RWPE1 (cell line): Measurements from ENCODE around the gene CATSPER3.

Experiments
- CTCF ChIA-PET: fragments of 350-600 bp; sonication (Branson Sonifier 250); formaldehyde crosslinking; extraction: SDS; loops from one replicate; lab custom pipeline; 2021; lab: Yijun Ruan, JAX
- POLR2A ChIA-PET: fragments of 400-600 bp; formaldehyde crosslinking; extraction: SDS; loops from one replicate; lab custom pipeline; 2020; ENCODE audit warnings: antibody characterized with exemption; ENCODE audit not compliant: low non-redundant PET; lab: Yijun Ruan, JAX
- DNase-seq: peaks from one replicate; pipeline ENCODE4 v3.0.0; 2012; ENCODE audit warnings: low spot score
- H3K27ac ChIP-seq: fragments of 450-650 bp; 2 replicates; pipeline ENCODE4 v1.5.1; 2017
- CTCF ChIP-seq: fragments of 450-650 bp; conservative IDR thresholded peaks from 2 replicates; pipeline ENCODE4 v1.5.1; 2017; ENCODE audit warnings: low read depth, mild to moderate bottlenecking

CATSPER3 gene

DNA sequence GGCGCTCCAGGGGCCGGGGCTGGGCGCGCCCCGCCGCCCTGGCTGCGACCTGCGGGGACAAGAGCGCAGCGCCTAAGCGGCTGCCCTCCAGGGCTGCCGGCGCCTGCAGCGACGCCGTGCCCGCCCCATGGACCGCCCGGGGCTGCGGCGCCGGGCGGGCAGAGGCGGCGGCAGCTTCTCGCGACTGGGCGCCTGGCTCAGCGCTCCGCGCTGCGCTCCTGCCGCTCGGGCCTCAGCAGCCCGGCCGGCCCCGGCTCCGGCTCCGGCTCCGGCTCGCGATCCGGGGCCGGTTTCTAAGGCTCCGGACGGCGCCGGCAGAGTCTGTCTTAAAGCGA, 66.2 kb downstream of the CATSPER3 start, which contains the start of gene PITX1:
Gene PITX1, minus strand, starts transcription at position 328 of the 335 bp plus-strand sequence. CDS start 347 bp downstream, outside the sequence.
- peak within 1 kb of the TSS; percentile 99 for H3K27ac ChIP-seq
- ChIA-PET CTCF (interaction anchor here (0.6 to 3.7 kb wide), 5 partner anchors 14 to 158 kb away, joined by 3 to 32 read pairs (median 6); partner anchors contain the start of gene PCBD2), POLR2A (interaction anchor here (0.5 kb wide), 1 partner anchor 194 kb away, joined by 3 read pairs; no protein-coding TSS in a partner anchor)
- no peak for DNase-seq
- no peak for TF ChIP-seq CTCF

DNA sequence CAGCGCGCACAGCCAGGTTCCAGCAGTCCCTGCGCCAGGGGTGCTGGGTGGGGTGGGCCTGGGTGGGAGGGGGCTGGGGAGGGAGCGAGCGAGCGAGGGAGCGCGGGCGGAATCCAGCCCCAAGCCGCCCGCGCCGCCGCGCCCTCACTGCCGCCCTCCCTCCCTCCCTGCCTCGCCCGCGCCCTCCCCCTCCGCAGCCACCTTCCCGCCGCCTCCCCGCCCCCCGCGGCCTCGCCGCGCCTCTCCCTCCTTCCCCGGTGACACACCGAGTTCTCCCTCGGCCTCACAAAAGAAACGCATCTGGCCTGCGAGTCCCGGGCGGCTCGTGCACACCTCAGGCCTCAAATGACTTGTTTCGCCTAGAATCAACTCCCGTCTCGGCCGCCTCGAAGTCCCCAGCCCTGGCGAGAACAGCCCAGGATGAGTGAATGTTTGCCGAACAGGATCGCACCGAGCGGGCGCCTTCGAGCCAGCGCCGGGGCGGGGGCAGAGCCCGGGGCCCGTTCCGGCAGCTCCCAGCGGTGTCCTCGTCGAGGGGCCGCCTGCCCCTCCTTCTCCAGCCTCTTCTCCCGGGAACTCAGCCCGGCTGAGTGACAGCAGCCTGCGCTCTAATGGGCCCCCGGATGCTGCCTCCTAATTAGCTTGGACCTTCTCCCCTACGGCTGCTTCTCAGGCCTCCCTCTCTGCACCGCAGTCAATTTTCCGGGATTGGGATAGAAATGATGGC, 66.7 kb downstream of the CATSPER3 start:
- ChIA-PET POLR2A (interaction anchor here (0.6 to 0.7 kb wide), 2 partner anchors 8 to 105 kb away, joined by 3 read pairs; no protein-coding TSS in a partner anchor), CTCF (interaction anchor here (1.4 to 3.7 kb wide), 2 partner anchors 157 kb away, joined by 11 to 32 read pairs; no protein-coding TSS in a partner anchor)
- no peak for TF ChIP-seq CTCF
- DNase-seq: peak; percentile 89
- H3K27ac ChIP-seq: peak overlapping the region; percentile 99

- ChIA-PET POLR2A (interaction anchor here (0.6 to 0.7 kb wide), 2 partner anchors 9 to 104 kb away, joined by 3 read pairs; no protein-coding TSS in a partner anchor), CTCF (interaction anchor here (1.1 to 1.4 kb wide), 2 partner anchors 130 to 156 kb away, joined by 4 to 11 read pairs; partner anchors contain the start of gene PCBD2)
- no peak for TF ChIP-seq CTCF
- DNase-seq: no peak
- peak overlapping the region; percentile 99 for H3K27ac ChIP-seq
Measured at GRCh38 chr5:135034963-135035677, 67.4 kb downstream of the CATSPER3 start.

- H3K27ac ChIP-seq: peak overlapping the region; percentile 99
- no peak for DNase-seq
- POLR2A ChIA-PET: no interaction called here
- TF ChIP-seq CTCF: no peak
- CTCF ChIA-PET: interaction anchor here (1.1 to 1.4 kb wide), 2 partner anchors 131 to 156 kb away, joined by 4 to 11 read pairs; partner anchors contain the start of gene PCBD2
Measured at GRCh38 chr5:135035678-135036030, 67.9 kb downstream of the CATSPER3 start.

DNA sequence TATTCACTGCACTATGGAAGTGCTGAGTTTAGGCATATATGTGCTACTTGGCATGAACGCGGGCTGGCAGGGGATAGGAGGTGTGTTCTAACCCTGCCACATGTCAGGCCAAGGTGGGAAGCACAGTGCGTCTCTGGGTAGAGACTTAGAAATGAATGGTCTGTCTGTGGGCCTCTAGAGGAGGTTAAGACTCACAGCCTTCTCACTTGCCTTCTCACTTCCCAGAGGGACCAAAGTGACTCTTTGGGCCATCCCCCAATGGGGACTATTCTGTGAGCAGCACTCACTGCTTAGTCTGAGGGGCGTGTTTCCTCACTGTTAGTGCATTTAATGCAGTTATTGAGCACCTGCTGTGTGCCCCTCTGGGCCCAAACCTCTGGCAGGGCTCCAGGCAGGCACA, 68.7 kb downstream of the CATSPER3 start:
- CTCF ChIA-PET: interaction anchor here (1.1 to 1.9 kb wide), 2 partner anchors 132 to 150 kb away, joined by 4 to 5 read pairs; partner anchors contain the start of gene PCBD2
- TF ChIP-seq CTCF: no peak

More for the DNA sequence above, 68.7 kb downstream of the CATSPER3 start:
- POLR2A ChIA-PET: no interaction called here
- H3K27ac ChIP-seq: peak overlapping the region; percentile 99
- no peak for DNase-seq
